HepG2 (cell line): ENCODE data around the gene DGKG. TPM values are rescaled to one million over a fixed set of nuclear protein-coding genes. Genes with fewer than 3 reads are reported as not detected.

ENCODE experiments used
- FOSL1 ChIP-seq: sonication (generic); formaldehyde crosslinking; IDR thresholded peaks from 2 replicates; pipeline ENCODE4 v1.9.0; 2021; ENCODE audit warnings: missing genetic modification reagents, borderline replicate concordance
- KLF13 ChIP-seq: sonication (generic); formaldehyde crosslinking; IDR thresholded peaks from 2 replicates; pipeline ENCODE4 v1.4.0; 2020; ENCODE audit warnings: mild to moderate bottlenecking, missing genetic modification reagents
- MATR3 ChIP-seq: sonication (generic); formaldehyde crosslinking; IDR thresholded peaks from 2 replicates; pipeline ENCODE4 v1.4.0; 2020; ENCODE audit warnings: missing genetic modification reagents
- MTF1 ChIP-seq: sonication (generic); formaldehyde crosslinking; IDR thresholded peaks from 2 replicates; pipeline ENCODE4 v1.5.0; 2020; ENCODE audit warnings: missing genetic modification reagents
- NCOA1 ChIP-seq: sonication (generic); formaldehyde crosslinking; IDR thresholded peaks from 2 replicates; pipeline ENCODE4 v1.9.0; 2021; ENCODE audit warnings: missing genetic modification reagents
- PAF1 ChIP-seq: IDR thresholded peaks from 2 replicates; pipeline ENCODE4 v1.6.1; 2016; ENCODE audit warnings: missing genetic modification reagents, missing compliant biosample characterization
- RARG ChIP-seq: sonication (generic); formaldehyde crosslinking; IDR thresholded peaks from 2 replicates; pipeline ENCODE4 v1.4.0; 2020; ENCODE audit warnings: low read depth, mild to moderate bottlenecking, missing genetic modification reagents
- RNF2 ChIP-seq: fragments of 450-650 bp; conservative IDR thresholded peaks from 2 replicates; pipeline ENCODE4 v1.6.1; 2016; ENCODE audit warnings: low read depth
- SPEN ChIP-seq: sonication (generic); formaldehyde crosslinking; IDR thresholded peaks from 2 replicates; pipeline ENCODE4 v1.5.1; 2020; ENCODE audit warnings: low read depth, mild to moderate bottlenecking, missing genetic modification reagents
- TBX3 ChIP-seq: fragments of 450-650 bp; IDR thresholded peaks from 2 replicates; pipeline ENCODE4 v1.6.1; 2017; ENCODE audit warnings: antibody characterized with exemption, mild to moderate bottlenecking, inconsistent platforms, borderline replicate concordance
- TEAD3 ChIP-seq: optimal IDR thresholded peaks from 2 replicates; pipeline ENCODE3; 2016; ENCODE audit warnings: borderline replicate concordance
- ZBTB8A ChIP-seq: sonication (generic); formaldehyde crosslinking; IDR thresholded peaks from 2 replicates; pipeline ENCODE4 v1.4.0; 2020; ENCODE audit warnings: mild to moderate bottlenecking, low read depth, missing genetic modification reagents, borderline replicate concordance
- ZFP36 ChIP-seq: fragments of 150-350 bp; IDR thresholded peaks from 2 replicates; pipeline ENCODE4 v1.6.1; 2018; ENCODE audit warnings: borderline replicate concordance, low read length, low read depth; ENCODE audit not compliant: partially characterized antibody
- ZFP37 ChIP-seq: sonication (generic); formaldehyde crosslinking; IDR thresholded peaks from 2 replicates; pipeline ENCODE4 v1.4.0; 2020; ENCODE audit warnings: missing genetic modification reagents, borderline replicate concordance
- ZFY ChIP-seq: sonication (generic); formaldehyde crosslinking; IDR thresholded peaks from 2 replicates; pipeline ENCODE4 v1.4.0; 2020; ENCODE audit warnings: missing genetic modification reagents
- ZNF326 ChIP-seq: sonication (generic); formaldehyde crosslinking; IDR thresholded peaks from 2 replicates; pipeline ENCODE4 v1.4.0; 2020; ENCODE audit warnings: missing genetic modification reagents, borderline replicate concordance
- ZNF674 ChIP-seq: sonication (generic); formaldehyde crosslinking; IDR thresholded peaks from 2 replicates; pipeline ENCODE4 v1.5.0; 2020; ENCODE audit warnings: low read depth, mild to moderate bottlenecking, missing genetic modification reagents
- polyA plus RNA-seq, 8 experiments: library from polyadenylated mRNA; depleted of rRNA in 3 of 8; stranded (reverse) in 7 of 8; unstranded in 1 of 8; fragments of >200 nt; fragmentation: Illumina TruSeq in 4 of 8; extraction: Trizol in 4 of 8; gene quantifications; 2 replicates each; pipeline versions ENCODE4 v1.2.1 to v1.2.3, GENCODE V29; 2011 to 2016; ENCODE audit warnings: low read depth in 4 of 8, missing spikeins in 1 of 8, mixed read lengths in 1 of 8; ENCODE audit not compliant: insufficient read depth in 1 of 8
- total RNA-seq, 5 experiments: library from RNA; depleted of rRNA; stranded (reverse); fragments of >200 nt; fragmentation: Illumina TruSeq; extraction: Trizol; gene quantifications; 2 replicates each; pipeline ENCODE4 v1.2.3, GENCODE V29; 2016; ENCODE audit warnings: low read depth in 1 of 5
- TF ChIP-seq, protein P1 (sequence below): IDR thresholded peaks from 2 replicates; pipeline ENCODE4 v1.6.1; 2016; ENCODE audit warnings: low read depth
- TF ChIP-seq, protein P2 (sequence below): sonication (generic); IDR thresholded peaks from 2 replicates; pipeline ENCODE4 v1.6.1; 2016; ENCODE audit warnings: low read depth, borderline replicate concordance
- TF ChIP-seq, protein P3 (sequence below): sonication (generic); formaldehyde crosslinking; IDR thresholded peaks from 2 replicates; pipeline ENCODE4 v1.4.0; 2020; ENCODE audit warnings: missing genetic modification reagents
- TF ChIP-seq, protein P4 (sequence below): IDR thresholded peaks from 2 replicates; pipeline ENCODE4 v1.6.1; 2016; ENCODE audit warnings: missing genetic modification reagents, missing compliant biosample characterization
- TF ChIP-seq, protein P5 (sequence below): sonication (generic); formaldehyde crosslinking; IDR thresholded peaks from 2 replicates; pipeline ENCODE4 v1.4.0; 2020; ENCODE audit warnings: missing genetic modification reagents, mild to moderate bottlenecking, borderline replicate concordance

The DGKG gene
- total and polyA plus RNA-seq, 2 of the 13 experiments (the other 11 are each of a cell fraction or from before 2014, with no cell fraction given), result 3.8 to 6.2 TPM

DNA sequence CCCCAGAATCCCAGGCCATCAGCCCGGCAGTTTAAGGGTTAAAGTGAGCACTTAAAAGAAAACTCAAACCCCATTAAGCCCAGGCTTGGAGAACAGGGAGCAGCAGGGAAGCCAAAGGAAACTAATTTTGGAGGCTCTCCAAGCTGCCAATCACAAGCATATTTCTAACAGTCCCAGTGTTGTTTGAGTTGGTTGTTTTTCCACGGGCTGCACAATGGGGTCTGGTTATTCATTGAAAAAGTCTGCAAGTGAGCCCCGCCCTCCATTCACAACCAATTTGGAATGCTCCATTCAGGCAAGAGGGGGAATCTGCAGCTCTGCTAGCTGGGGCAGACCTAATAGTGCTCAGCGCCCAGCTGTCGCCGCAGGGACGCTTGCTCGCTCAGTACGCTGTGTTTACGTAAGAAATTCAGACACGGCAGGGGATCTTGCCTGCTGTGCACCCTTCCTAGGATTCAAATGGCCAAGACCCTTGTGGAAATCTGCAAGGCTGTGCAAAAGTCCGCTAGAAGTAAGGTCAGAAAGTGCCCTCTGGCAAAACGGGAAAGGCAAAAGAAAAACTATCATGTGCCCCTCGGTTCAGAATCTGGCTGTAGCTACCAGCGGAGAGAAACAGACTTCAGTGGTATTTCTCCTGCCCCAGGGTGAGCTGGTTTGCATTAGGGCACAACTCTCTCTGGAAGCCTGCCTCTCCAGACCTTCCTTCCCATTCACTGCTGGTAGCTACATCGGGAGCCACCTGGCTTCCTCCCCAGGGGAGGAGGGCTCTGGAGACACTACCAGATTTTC, 264.2 kb downstream of the DGKG start (continued):
- TF ChIP-seq NCOA1 (CRISPR knock-in tag) (0 out of 2 replicates have a peak, but pooled peaks have one; percentile 64), TEAD3 (CRISPR knock-in tag) (peak; percentile 42), MATR3 (CRISPR knock-in tag) (no peak), RNF2 (0 out of 2 replicates have a peak, but pooled peaks have one; percentile 15), ZNF326 (CRISPR knock-in tag) (no peak), ZFP36 (no peak), PAF1 (no peak), ZNF674 (no peak), ZBTB8A (CRISPR knock-in tag) (no peak), TBX3 (no peak), ZFP37 (CRISPR knock-in tag) (peak; percentile 50; the same call in 1 of the 2 replicates), MTF1 (CRISPR knock-in tag) (no peak), ZFY (no peak; the same call in 1 of the 2 replicates), SPEN (CRISPR knock-in tag) (no peak), FOSL1 (CRISPR knock-in tag) (no peak), RARG (CRISPR knock-in tag) (no peak), KLF13 (CRISPR knock-in tag) (no peak)
- TF ChIP-seq, protein P1, sequence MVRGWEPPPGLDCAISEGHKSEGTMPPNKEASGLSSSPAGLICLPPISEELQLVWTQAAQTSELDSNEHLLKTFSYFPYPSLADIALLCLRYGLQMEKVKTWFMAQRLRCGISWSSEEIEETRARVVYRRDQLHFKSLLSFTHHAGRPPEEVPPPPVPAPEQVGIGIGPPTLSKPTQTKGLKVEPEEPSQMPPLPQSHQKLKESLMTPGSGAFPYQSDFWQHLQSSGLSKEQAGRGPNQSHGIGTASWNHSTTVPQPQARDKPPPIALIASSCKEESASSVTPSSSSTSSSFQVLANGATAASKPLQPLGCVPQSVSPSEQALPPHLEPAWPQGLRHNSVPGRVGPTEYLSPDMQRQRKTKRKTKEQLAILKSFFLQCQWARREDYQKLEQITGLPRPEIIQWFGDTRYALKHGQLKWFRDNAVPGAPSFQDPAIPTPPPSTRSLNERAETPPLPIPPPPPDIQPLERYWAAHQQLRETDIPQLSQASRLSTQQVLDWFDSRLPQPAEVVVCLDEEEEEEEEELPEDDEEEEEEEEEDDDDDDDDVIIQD (CRISPR knock-in tag), result peak; percentile 60; the same call in 1 of the 2 replicates
- TF ChIP-seq, protein P2, sequence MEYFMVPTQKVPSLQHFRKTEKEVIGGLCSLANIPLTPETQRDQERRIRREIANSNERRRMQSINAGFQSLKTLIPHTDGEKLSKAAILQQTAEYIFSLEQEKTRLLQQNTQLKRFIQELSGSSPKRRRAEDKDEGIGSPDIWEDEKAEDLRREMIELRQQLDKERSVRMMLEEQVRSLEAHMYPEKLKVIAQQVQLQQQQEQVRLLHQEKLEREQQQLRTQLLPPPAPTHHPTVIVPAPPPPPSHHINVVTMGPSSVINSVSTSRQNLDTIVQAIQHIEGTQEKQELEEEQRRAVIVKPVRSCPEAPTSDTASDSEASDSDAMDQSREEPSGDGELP, result peak; percentile 94
- TF ChIP-seq, protein P3, sequence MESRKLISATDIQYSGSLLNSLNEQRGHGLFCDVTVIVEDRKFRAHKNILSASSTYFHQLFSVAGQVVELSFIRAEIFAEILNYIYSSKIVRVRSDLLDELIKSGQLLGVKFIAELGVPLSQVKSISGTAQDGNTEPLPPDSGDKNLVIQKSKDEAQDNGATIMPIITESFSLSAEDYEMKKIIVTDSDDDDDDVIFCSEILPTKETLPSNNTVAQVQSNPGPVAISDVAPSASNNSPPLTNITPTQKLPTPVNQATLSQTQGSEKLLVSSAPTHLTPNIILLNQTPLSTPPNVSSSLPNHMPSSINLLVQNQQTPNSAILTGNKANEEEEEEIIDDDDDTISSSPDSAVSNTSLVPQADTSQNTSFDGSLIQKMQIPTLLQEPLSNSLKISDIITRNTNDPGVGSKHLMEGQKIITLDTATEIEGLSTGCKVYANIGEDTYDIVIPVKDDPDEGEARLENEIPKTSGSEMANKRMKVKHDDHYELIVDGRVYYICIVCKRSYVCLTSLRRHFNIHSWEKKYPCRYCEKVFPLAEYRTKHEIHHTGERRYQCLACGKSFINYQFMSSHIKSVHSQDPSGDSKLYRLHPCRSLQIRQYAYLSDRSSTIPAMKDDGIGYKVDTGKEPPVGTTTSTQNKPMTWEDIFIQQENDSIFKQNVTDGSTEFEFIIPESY, result no peak
- TF ChIP-seq, protein P4, sequence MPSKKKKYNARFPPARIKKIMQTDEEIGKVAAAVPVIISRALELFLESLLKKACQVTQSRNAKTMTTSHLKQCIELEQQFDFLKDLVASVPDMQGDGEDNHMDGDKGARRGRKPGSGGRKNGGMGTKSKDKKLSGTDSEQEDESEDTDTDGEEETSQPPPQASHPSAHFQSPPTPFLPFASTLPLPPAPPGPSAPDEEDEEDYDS, result peak; percentile 73
- TF ChIP-seq, protein P5, sequence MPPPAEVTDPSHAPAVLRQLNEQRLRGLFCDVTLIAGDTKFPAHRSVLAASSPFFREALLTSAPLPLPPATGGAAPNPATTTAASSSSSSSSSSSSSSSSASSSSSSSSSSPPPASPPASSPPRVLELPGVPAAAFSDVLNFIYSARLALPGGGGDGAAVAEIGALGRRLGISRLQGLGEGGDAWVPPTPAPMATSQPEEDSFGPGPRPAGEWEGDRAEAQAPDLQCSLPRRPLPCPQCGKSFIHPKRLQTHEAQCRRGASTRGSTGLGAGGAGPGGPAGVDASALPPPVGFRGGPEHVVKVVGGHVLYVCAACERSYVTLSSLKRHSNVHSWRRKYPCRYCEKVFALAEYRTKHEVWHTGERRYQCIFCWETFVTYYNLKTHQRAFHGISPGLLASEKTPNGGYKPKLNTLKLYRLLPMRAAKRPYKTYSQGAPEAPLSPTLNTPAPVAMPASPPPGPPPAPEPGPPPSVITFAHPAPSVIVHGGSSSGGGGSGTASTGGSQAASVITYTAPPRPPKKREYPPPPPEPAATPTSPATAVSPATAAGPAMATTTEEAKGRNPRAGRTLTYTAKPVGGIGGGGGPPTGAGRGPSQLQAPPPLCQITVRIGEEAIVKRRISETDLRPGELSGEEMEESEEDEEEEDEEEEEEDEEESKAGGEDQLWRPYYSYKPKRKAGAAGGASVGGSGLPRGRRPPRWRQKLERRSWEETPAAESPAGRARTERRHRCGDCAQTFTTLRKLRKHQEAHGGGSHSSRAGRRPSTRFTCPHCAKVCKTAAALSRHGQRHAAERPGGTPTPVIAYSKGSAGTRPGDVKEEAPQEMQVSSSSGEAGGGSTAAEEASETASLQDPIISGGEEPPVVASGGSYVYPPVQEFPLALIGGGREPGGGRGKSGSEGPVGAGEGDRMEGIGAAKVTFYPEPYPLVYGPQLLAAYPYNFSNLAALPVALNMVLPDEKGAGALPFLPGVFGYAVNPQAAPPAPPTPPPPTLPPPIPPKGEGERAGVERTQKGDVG (CRISPR knock-in tag), result 0 out of 2 replicates have a peak, but pooled peaks have one; percentile 64
